ENCODE measurements around the gene KCNH8.

DNA sequence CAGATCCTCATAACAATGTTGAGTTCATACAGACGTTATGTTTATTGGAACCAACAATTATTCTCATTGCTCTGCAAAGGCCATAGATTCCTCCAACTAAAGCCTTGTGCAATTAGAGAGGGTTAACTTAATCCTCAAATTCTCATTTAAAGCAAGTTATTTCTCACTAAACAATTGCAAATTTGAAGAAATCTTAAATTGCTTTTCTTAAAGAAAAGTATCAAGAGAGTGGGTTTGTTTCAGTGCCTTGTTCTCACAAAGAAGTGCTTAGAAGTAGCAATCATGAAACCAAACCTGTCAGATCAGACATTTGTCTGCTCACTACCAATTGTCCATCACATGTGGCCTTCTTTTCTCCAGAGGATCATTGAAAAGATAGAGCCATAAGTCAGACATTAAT, 124.8 kb downstream of the KCNH8 start:
- TF ChIP-seq, protein P1, sequence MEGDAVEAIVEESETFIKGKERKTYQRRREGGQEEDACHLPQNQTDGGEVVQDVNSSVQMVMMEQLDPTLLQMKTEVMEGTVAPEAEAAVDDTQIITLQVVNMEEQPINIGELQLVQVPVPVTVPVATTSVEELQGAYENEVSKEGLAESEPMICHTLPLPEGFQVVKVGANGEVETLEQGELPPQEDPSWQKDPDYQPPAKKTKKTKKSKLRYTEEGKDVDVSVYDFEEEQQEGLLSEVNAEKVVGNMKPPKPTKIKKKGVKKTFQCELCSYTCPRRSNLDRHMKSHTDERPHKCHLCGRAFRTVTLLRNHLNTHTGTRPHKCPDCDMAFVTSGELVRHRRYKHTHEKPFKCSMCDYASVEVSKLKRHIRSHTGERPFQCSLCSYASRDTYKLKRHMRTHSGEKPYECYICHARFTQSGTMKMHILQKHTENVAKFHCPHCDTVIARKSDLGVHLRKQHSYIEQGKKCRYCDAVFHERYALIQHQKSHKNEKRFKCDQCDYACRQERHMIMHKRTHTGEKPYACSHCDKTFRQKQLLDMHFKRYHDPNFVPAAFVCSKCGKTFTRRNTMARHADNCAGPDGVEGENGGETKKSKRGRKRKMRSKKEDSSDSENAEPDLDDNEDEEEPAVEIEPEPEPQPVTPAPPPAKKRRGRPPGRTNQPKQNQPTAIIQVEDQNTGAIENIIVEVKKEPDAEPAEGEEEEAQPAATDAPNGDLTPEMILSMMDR (IDR thresholded peaks at IDR 0.05) = no peak
- TF ChIP-seq POLR2AphosphoS5 (IDR thresholded peaks at IDR 0.05) = no peak
